OCI-LY7 (cell line): ENCODE results near the gene C6orf132.

Experiments
- EZH2phosphoT487 ChIP-seq: fragments of 200-600 bp; sonication (generic); IDR thresholded peaks from 2 replicates; pipeline ENCODE4 v1.6.1; 2018; ENCODE audit warnings: low read depth, borderline replicate concordance, mild to moderate bottlenecking, mixed run types, antibody characterized with exemption, low read length, moderate library complexity, mixed read lengths
- TF ChIP-seq, protein P1 (sequence below): fragments of 200-600 bp; sonication (generic); conservative IDR thresholded peaks from 2 replicates; pipeline ENCODE4 v1.5.1; 2014; ENCODE audit warnings: mild to moderate bottlenecking, antibody characterized with exemption, low read length, moderate library complexity, mixed read lengths

- TF ChIP-seq, protein P1, sequence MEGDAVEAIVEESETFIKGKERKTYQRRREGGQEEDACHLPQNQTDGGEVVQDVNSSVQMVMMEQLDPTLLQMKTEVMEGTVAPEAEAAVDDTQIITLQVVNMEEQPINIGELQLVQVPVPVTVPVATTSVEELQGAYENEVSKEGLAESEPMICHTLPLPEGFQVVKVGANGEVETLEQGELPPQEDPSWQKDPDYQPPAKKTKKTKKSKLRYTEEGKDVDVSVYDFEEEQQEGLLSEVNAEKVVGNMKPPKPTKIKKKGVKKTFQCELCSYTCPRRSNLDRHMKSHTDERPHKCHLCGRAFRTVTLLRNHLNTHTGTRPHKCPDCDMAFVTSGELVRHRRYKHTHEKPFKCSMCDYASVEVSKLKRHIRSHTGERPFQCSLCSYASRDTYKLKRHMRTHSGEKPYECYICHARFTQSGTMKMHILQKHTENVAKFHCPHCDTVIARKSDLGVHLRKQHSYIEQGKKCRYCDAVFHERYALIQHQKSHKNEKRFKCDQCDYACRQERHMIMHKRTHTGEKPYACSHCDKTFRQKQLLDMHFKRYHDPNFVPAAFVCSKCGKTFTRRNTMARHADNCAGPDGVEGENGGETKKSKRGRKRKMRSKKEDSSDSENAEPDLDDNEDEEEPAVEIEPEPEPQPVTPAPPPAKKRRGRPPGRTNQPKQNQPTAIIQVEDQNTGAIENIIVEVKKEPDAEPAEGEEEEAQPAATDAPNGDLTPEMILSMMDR = no peak
- TF ChIP-seq EZH2phosphoT487 = no peak
Observed at GRCh38 chr6:42137194-42137753, 5.1 kb downstream of the C6orf132 start.
